ENCODE results near the gene NSMF. TPM values are rescaled to one million over a fixed set of nuclear protein-coding genes. Genes with fewer than 3 reads are reported as not detected.

Gene NSMF
- total RNA-seq, 3 donors from 2014 or later (not counting 1 experiment from before 2014, with no cell fraction given), result 78.1 to 111 (median 87.8) TPM

DNA sequence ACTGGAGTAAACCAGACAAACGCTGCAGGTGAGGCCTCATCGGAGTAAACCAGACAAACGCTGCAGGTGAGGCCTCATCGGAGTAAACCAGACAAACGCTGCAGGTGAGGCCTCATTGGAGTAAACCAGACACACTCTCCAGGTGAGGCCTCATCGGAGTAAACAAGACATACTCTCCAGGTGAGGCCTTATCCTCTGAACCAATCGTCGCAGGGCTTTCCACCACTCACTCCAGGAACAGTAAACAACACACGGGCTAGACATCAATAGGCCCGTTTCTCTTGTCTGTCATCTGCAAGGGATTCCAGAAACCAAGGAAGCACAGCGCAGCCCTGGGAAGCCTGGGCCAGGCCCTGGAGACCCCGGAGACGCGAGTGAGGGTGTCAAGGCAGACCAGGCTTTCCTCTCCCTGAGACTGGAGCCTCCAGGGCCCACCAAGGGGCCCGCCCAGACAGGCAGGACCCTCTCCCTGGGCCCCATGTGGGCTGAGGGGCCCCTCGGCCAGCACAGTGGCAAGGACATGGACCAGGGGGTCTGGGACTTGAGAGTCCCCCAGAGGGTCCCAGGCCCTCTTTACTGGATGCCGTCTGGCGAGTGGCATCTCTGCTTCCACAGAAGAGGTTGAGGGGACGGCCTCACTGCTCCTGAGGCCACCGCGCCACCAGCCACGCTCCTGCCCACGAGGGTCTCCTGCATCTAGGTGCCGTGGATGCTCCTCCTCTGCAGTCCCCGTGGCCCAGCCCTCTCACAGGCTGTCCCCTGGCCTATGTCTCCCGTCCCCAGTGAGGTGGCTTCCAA is 26.4 kb upstream of the NSMF start:
- Mint-ChIP-seq H3K27me3 (ENCODE audit: low read depth in 2 of 2) (no peaks in the 10 kb centered on the region), H3K27ac (no peak overlapping the region)
- intact Hi-C loops (cut with micrococcal nuclease), result no loop called here

DNA sequence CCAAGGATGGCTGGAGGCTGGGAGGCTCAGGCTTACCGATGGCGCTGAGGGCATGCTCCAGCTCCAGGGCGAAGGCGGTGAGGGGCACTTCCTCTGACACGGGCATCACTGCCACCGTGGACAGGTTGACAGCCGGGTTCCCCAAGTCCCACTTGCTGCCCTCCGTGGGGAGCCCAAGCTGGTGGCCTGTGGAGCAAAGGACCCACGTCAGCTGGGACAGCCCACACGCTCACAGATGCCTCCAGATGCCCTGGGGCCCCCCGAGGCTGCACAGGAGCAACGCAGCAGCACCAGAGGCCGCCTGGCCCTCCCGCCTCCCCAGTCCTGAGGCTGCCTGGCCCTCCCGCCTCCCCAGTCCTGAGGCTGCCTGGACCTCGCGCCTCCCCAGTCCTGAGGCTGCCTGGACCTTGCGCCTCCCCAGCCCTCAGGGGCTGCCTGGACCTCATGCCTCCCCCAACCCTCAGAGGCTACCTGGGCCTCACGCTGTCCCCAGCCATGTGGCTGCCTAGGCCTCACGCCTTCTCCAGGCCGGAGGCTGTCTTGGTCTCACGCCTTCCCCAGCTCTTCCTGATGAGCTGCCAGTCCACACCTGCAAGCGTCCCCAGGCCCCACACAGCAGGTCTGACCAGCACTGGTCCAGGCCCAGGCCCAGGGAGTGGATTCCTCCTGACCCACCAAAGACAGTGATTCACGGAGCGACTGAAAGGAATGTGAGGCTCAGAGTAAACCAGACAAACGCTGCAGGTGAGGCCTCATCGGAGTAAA is 25.6 kb upstream of the NSMF start:
- Histone ChIP-seq H3K27me3 (ENCODE audit: control insufficient read depth, insufficient read depth, low read length) (no peaks in the 10 kb centered on the region), H3K9me3 (ENCODE audit: control insufficient read depth, insufficient read depth, low read length) (no peaks in the 10 kb centered on the region), H3K27ac (ENCODE audit: low read length) (no peak overlapping the region), H3K4me1 (ENCODE audit: control insufficient read depth, insufficient read depth, low read length) (no peaks in the 10 kb centered on the region), H3K36me3 (ENCODE audit: control insufficient read depth, insufficient read depth, low read length) (no peaks in the 10 kb centered on the region), H3K4me3 (ENCODE audit: low read length) (no peak overlapping the region)
- H3K27ac Mint-ChIP-seq, result no peak overlapping the region
- H3K27me3 Mint-ChIP-seq (ENCODE audit: low read depth in 2 of 2), result no peaks in the 10 kb centered on the region
- TF ChIP-seq, protein P1, sequence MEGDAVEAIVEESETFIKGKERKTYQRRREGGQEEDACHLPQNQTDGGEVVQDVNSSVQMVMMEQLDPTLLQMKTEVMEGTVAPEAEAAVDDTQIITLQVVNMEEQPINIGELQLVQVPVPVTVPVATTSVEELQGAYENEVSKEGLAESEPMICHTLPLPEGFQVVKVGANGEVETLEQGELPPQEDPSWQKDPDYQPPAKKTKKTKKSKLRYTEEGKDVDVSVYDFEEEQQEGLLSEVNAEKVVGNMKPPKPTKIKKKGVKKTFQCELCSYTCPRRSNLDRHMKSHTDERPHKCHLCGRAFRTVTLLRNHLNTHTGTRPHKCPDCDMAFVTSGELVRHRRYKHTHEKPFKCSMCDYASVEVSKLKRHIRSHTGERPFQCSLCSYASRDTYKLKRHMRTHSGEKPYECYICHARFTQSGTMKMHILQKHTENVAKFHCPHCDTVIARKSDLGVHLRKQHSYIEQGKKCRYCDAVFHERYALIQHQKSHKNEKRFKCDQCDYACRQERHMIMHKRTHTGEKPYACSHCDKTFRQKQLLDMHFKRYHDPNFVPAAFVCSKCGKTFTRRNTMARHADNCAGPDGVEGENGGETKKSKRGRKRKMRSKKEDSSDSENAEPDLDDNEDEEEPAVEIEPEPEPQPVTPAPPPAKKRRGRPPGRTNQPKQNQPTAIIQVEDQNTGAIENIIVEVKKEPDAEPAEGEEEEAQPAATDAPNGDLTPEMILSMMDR (IDR thresholded peaks at IDR 0.05), result no peak
- 92% methylated on average over 27 of the region's 27 CpGs for WGBS (ENCODE audit: insufficient coverage)
- H3K4me1 Mint-ChIP-seq, result no peaks in the 10 kb centered on the region
- intact Hi-C loops (cut with micrococcal nuclease), result no loop called here
- H3K36me3 Mint-ChIP-seq, result no peaks in the 10 kb centered on the region
- H3K4me3 Mint-ChIP-seq, result no peak overlapping the region
- no peaks in the 10 kb centered on the region for H3K9me3 Mint-ChIP-seq
- no peak for DNase-seq
- no peak for ATAC-seq

More for the DNA sequence above, 26.4 kb upstream of the NSMF start:
- ATAC-seq (no peak), DNase-seq (no peak)
- Histone ChIP-seq H3K4me1 (ENCODE audit: control insufficient read depth, insufficient read depth, low read length) (no peaks in the 10 kb centered on the region), H3K4me3 (ENCODE audit: low read length) (no peak overlapping the region), H3K27me3 (ENCODE audit: control insufficient read depth, insufficient read depth, low read length) (no peaks in the 10 kb centered on the region), H3K27ac (ENCODE audit: low read length) (no peak overlapping the region), H3K9me3 (ENCODE audit: control insufficient read depth, insufficient read depth, low read length) (no peaks in the 10 kb centered on the region), H3K36me3 (ENCODE audit: control insufficient read depth, insufficient read depth, low read length) (no peaks in the 10 kb centered on the region)
- Mint-ChIP-seq H3K9me3 (no peaks in the 10 kb centered on the region), H3K36me3 (no peaks in the 10 kb centered on the region), H3K4me1 (no peaks in the 10 kb centered on the region), H3K4me3 (no peak overlapping the region)
- 92% methylated on average over 26 of the region's 26 CpGs for WGBS (ENCODE audit: insufficient coverage)
- TF ChIP-seq, protein P1 (IDR thresholded peaks at IDR 0.05), result no peak

DNA sequence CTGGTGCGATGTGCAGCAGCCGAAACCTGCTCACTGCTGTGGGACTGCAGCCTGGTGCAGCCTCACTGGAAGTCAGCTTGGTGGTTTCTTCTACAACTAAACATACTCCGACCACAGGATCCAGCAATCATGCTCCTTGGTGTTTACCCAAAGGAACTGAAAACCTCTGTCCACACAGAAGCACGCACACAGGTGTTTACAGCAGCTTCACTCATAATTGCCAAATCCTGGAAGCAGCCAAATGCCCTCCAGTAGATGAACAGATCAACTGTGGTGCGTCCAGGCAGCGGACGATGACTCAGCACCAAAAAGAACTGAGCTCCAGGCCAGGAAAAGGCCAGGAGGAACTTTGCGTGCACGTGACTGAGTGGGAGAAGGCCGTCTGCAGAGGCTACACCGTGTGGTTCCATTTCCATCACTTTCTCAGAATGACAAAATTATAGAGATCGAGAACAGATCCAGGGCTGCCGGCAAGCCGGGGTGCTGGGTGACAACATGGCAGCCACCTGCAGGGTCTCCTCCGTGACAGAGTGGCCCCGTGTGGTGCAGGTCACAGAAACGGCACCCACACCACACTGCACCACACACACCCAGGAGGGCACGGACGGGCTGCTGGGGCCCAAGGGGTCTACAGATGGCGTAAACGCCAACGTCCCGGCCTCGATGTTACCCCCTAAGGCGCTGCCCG is 23.1 kb upstream of the NSMF start:
- no peak for DNase-seq
- TF ChIP-seq, protein P1 (IDR thresholded peaks at IDR 0.05), result no peak
- Mint-ChIP-seq H3K27me3 (ENCODE audit: low read depth in 2 of 2) (no peaks in the 10 kb centered on the region), H3K9me3 (no peaks in the 10 kb centered on the region), H3K4me1 (no peaks in the 10 kb centered on the region), H3K4me3 (no peak overlapping the region), H3K27ac (no peak overlapping the region), H3K36me3 (no peaks in the 10 kb centered on the region)
- no peak for ATAC-seq
- Histone ChIP-seq H3K36me3 (ENCODE audit: control insufficient read depth, insufficient read depth, low read length) (no peaks in the 10 kb centered on the region), H3K27me3 (ENCODE audit: control insufficient read depth, insufficient read depth, low read length) (no peaks in the 10 kb centered on the region), H3K9me3 (ENCODE audit: control insufficient read depth, insufficient read depth, low read length) (no peaks in the 10 kb centered on the region), H3K4me3 (ENCODE audit: low read length) (no peak overlapping the region), H3K27ac (ENCODE audit: low read length) (no peak overlapping the region), H3K4me1 (ENCODE audit: control insufficient read depth, insufficient read depth, low read length) (no peaks in the 10 kb centered on the region)
- WGBS (ENCODE audit: insufficient coverage), result 56% methylated on average over 24 of the region's 26 CpGs
- intact Hi-C loops (cut with micrococcal nuclease), result no loop called here
